Glutamatergic neuron (in vitro differentiated cells): ENCODE results near the gene TOP2B. TPM values are rescaled to one million over a fixed set of nuclear protein-coding genes. Genes with fewer than 3 reads are reported as not detected.

Experiments
- DNase-seq: peaks from one replicate; pipeline ENCODE4 v3.0.0; 2022
- H3K27ac Mint-ChIP-seq: one replicate; pipeline ENCODE4 v1.8.0; 2020; ENCODE audit warnings: mild to moderate bottlenecking, mixed read lengths, inconsistent platforms; ENCODE audit not compliant: unreplicated experiment
- H3K27me3 Mint-ChIP-seq: one replicate; pipeline ENCODE4 v1.8.0; 2020; ENCODE audit warnings: mild to moderate bottlenecking, moderate library complexity, mixed read lengths, inconsistent platforms; ENCODE audit not compliant: unreplicated experiment
- H3K36me3 Mint-ChIP-seq: one replicate; pipeline ENCODE4 v1.8.0; 2020; ENCODE audit warnings: mild to moderate bottlenecking, mixed read lengths, inconsistent platforms; ENCODE audit not compliant: unreplicated experiment
- H3K4me1 Mint-ChIP-seq: one replicate; pipeline ENCODE4 v1.8.0; 2020; ENCODE audit warnings: mild to moderate bottlenecking, low read depth, mixed read lengths, inconsistent platforms; ENCODE audit not compliant: unreplicated experiment
- H3K4me3 Mint-ChIP-seq: one replicate; pipeline ENCODE4 v1.8.0; 2020; ENCODE audit warnings: mild to moderate bottlenecking, mixed read lengths, inconsistent platforms; ENCODE audit not compliant: unreplicated experiment
- H3K9me3 Mint-ChIP-seq: one replicate; pipeline ENCODE4 v1.8.0; 2020; ENCODE audit warnings: mild to moderate bottlenecking, moderate library complexity, mixed read lengths, inconsistent platforms; ENCODE audit not compliant: unreplicated experiment
- total RNA-seq: library from RNA; stranded (reverse); fragmentation: NEBNext Ultra II Directional; extraction: Animal tissue kit (Norgen Biotek cat#: 25700); gene quantifications from one replicate; pipeline ENCODE4 v1.2.1, GENCODE V29; 2021; ENCODE audit not compliant: unreplicated experiment
- TF ChIP-seq, protein P1 (sequence below): fragments of 200-600 bp; sonication (generic); IDR thresholded peaks from one replicate; pipeline ENCODE4 v1.5.0; 2021; ENCODE audit not compliant: partially characterized antibody, unreplicated experiment

TOP2B gene
- total RNA-seq, 1 donor from 2014 or later, result 250 TPM

DNA sequence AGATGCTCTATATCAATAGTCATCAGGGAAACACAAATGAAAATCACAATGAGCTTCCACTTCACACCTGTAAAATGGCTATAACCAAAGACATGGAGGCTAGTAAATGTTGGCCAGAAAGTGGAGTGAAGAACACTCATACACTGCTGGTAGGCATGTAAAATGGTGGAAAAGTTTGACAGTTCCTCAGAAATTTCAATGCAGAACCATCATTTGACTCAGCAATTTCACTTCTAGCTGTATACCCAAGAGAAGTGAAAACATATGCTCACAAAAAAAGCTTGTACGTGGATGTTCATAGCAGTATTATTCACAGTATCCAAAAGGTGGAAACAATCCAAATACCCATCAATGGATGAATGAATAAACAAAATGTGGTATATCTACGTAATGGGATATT, 19.2 kb upstream of the TOP2B start:
- DNase-seq, result no peak
- H3K27me3 Mint-ChIP-seq, result no peaks in the 10 kb centered on the region
- H3K4me3 Mint-ChIP-seq, result no peak overlapping the region
- H3K27ac Mint-ChIP-seq, result no peak overlapping the region
- H3K9me3 Mint-ChIP-seq, result no peaks in the 10 kb centered on the region
- TF ChIP-seq, protein P1, sequence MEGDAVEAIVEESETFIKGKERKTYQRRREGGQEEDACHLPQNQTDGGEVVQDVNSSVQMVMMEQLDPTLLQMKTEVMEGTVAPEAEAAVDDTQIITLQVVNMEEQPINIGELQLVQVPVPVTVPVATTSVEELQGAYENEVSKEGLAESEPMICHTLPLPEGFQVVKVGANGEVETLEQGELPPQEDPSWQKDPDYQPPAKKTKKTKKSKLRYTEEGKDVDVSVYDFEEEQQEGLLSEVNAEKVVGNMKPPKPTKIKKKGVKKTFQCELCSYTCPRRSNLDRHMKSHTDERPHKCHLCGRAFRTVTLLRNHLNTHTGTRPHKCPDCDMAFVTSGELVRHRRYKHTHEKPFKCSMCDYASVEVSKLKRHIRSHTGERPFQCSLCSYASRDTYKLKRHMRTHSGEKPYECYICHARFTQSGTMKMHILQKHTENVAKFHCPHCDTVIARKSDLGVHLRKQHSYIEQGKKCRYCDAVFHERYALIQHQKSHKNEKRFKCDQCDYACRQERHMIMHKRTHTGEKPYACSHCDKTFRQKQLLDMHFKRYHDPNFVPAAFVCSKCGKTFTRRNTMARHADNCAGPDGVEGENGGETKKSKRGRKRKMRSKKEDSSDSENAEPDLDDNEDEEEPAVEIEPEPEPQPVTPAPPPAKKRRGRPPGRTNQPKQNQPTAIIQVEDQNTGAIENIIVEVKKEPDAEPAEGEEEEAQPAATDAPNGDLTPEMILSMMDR, result no peak
- H3K36me3 Mint-ChIP-seq, result no peaks in the 10 kb centered on the region
- no peaks in the 10 kb centered on the region for H3K4me1 Mint-ChIP-seq

DNA sequence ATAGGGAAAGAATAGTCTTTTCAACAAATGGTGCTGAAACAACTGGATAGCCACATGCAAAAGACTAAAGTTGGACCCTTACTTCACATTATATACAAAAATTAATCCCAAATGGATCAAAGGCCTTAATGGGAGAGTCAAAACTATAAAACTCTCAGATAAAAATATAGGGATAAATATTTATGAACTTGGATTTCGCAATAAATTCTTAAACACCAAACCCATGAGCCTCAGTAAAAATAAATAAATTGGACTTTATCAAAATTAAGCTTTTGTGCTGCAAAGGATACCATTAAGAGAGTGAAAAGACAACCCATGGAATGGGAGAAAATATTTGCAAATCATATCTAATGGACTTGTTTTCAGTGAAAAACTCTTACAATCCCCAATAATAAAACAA, 18.7 kb upstream of the TOP2B start:
- no peak overlapping the region for H3K4me3 Mint-ChIP-seq
- no peaks in the 10 kb centered on the region for H3K27me3 Mint-ChIP-seq
- no peaks in the 10 kb centered on the region for H3K9me3 Mint-ChIP-seq

DNA sequence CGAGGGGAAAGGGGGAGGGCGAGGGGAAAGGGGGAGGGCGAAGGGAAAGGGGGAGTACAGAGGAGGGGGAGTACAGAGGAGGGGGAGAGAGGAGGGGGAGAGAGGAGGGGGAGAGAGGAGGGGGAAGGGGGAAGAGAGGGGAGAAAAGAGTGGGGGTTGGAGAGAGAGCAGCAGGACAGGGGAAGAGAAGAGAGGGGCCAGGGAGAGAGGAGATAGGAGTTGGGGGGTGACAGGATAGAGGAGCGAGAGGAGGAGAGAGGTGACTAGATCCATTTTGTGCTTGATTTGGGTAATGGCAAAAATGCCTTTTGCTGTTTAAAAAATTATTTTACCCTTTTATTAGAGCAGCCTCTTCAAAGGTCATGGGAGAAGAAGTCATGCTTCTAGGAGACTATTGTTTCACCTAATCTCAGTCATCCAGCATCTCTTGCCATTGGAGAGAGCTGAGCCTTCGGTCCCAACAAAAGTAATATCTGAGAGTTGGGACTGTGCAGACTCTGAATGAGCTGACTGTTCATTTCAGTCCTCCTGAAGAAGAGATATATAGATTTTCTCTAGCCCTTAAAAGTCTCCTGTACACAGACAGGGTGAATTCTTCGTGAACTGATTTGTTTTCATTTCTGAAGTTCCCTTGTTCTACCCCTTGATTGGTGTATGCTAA, 15.1 kb upstream of the TOP2B start:
- no peak overlapping the region for H3K27ac Mint-ChIP-seq
- H3K4me3 Mint-ChIP-seq, result no peak overlapping the region
- DNase-seq, result no peak
- H3K27me3 Mint-ChIP-seq, result no peaks in the 10 kb centered on the region
- H3K4me1 Mint-ChIP-seq, result no peaks in the 10 kb centered on the region
- no peaks in the 10 kb centered on the region for H3K36me3 Mint-ChIP-seq
- H3K9me3 Mint-ChIP-seq, result peaks cover 1% of the 10 kb centered on the region
- TF ChIP-seq, protein P1, result no peak

More for the DNA sequence above, 18.7 kb upstream of the TOP2B start:
- no peaks in the 10 kb centered on the region for H3K4me1 Mint-ChIP-seq
- no peak for DNase-seq
- H3K27ac Mint-ChIP-seq, result no peak overlapping the region
- no peaks in the 10 kb centered on the region for H3K36me3 Mint-ChIP-seq
- TF ChIP-seq, protein P1, result no peak

DNA sequence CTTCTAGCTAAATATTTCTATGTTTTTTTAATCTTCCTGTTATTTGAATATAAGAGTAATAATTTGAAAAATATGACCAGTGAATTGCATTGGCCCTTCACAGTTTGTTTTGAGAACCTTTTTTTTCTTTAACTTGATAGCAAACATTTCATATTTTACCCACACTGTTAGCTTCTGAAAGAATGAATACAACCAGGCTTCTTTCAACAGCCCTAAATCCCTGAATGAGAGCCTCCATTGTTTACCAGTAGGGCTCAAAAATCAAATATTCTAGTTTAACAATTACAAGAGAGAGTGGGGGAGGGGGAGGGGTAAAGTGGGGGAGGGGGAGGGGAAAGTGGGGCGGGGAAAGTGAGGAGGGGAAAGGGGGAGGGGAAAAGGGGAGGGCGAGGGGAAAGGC, 14.5 kb upstream of the TOP2B start:
- TF ChIP-seq, protein P1, result no peak
- no peak overlapping the region for H3K4me3 Mint-ChIP-seq
- peaks cover 3% of the 10 kb centered on the region for H3K9me3 Mint-ChIP-seq
- no peaks in the 10 kb centered on the region for H3K36me3 Mint-ChIP-seq
- H3K4me1 Mint-ChIP-seq, result no peaks in the 10 kb centered on the region
- no peak overlapping the region for H3K27ac Mint-ChIP-seq
- no peaks in the 10 kb centered on the region for H3K27me3 Mint-ChIP-seq
- no peak for DNase-seq

DNA sequence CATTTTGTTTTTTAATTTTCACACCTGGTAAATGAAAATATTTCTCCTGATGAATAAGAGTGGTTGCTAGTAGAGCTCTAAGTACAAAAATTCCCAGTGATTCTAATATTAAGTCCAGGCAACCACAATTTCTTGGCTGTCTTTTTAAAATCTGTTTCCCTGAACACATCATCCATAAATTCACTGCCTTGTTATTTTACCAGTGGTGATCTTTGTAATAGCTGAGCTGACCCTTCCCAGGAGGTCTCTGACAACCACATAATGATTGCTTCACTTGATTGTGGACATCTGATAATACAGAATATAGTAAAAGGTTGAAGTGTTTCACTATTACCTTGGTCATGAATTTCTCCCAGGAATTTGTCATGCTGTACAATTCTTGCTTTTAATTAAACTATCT, 13.9 kb upstream of the TOP2B start:
- Mint-ChIP-seq H3K27ac (no peak overlapping the region), H3K27me3 (no peaks in the 10 kb centered on the region), H3K36me3 (no peaks in the 10 kb centered on the region), H3K4me1 (no peaks in the 10 kb centered on the region), H3K9me3 (peaks cover 3% of the 10 kb centered on the region), H3K4me3 (no peak overlapping the region)
- no peak for DNase-seq
- TF ChIP-seq, protein P1, result no peak
